GM19239 (cell line): ENCODE results near the gene ALDH1A3.

Source experiments
- DNase-seq: peaks from one replicate; pipeline ENCODE4 v3.0.0; 2011; ENCODE audit warnings: low spot score; ENCODE audit not compliant: insufficient read length
- FAIRE-seq: peaks from 2 replicates; lab custom pipeline; 2011; peaks lifted over from hg19 to GRCh38; lab: Jason Lieb, UNC

ALDH1A3 gene

DNA sequence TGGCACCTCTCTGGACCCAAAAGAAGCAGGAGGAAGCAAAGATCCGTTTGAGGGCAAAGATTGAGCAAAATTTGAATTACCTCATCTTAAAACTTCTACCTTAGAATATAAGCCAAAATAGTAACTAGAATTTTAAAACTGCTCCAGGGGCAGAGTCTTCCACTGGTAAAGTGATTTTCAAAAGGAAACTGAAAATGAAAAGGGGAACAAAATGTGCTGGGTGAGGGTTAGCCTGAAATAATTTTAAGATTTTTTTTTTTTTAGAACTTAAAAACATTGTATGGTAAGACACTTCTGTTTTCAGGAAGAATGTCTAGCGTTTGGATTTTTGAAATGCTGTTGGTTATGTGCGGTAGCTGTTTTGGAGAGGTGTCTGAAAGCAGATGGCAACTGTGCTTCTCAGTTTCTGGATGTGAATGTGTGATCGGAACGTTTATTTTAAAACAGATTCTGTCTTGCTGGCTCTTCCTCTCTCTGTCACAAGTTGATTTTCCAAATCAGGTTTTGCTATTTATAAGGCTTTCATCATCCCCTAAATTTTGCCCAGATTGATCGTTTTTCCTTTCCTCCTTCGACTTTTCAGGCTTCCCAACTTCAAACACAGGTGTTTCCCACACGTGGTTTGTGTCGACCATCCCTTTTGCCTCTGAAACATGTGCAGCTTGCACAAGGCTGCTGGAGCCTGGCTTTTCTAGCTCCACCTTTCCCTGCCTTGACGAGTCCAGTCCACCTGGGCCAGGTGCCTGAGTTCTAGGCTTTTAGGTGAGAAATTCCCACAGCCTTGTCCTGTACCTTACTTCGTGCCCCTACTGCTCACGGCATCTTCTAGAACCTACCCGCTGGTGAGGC lies 42.8 kb downstream of the ALDH1A3 start:
- DNase-seq (no peak), FAIRE-seq (peak; percentile 47)

DNA sequence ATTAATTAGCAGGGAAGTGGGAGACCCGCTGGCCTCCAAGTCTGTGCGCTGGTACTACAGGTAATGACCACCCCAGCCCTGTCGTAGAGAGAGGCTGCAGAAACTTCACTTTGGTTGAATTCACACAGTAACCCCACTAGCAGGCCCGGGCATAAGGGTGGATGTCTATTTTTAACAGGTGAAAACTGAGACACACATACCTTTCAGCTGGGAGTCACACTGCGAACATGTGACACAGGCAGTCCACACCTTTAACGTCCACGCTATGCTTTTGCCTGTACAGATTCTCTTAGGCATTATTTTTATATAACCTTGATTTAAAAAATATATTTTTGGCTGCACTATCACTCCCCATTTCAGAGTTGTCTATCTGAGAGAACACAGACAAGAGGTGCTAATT lies 43.4 kb downstream of the ALDH1A3 start:
- peak; percentile 51 for FAIRE-seq
- no peak for DNase-seq

- no peak for FAIRE-seq
- no peak for DNase-seq
These were observed 44.3 kb downstream of the ALDH1A3 start for GRCh38 chr15:100923902-100924301.

- DNase-seq: no peak
- FAIRE-seq: no peak
These were observed 44.8 kb downstream of the ALDH1A3 start for GRCh38 chr15:100924436-100924835.

- no peak for DNase-seq
- no peak for FAIRE-seq
These were observed 45.8 kb downstream of the ALDH1A3 start for GRCh38 chr15:100925480-100925879.

DNA sequence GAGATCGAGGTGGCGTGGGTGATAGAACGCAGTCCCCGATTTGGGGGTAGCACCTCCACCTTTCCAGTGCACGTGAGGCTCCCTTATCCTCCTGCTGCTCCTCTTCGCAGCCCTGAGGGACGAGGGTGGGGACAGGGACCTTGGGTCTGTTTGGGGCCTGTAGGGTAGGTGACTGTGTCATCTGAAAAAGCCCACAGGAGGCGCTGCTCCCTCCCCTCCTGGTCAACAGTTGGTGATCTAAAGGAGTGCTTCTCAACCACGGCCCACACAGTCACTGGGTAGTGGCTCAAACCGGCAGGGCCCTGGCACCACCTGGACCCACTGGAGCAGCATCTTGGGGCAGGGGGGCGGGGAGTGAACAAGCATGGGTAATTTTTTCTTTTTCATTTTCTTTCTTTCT lies 46.6 kb downstream of the ALDH1A3 start:
- FAIRE-seq (no peak), DNase-seq (no peak)

DNA sequence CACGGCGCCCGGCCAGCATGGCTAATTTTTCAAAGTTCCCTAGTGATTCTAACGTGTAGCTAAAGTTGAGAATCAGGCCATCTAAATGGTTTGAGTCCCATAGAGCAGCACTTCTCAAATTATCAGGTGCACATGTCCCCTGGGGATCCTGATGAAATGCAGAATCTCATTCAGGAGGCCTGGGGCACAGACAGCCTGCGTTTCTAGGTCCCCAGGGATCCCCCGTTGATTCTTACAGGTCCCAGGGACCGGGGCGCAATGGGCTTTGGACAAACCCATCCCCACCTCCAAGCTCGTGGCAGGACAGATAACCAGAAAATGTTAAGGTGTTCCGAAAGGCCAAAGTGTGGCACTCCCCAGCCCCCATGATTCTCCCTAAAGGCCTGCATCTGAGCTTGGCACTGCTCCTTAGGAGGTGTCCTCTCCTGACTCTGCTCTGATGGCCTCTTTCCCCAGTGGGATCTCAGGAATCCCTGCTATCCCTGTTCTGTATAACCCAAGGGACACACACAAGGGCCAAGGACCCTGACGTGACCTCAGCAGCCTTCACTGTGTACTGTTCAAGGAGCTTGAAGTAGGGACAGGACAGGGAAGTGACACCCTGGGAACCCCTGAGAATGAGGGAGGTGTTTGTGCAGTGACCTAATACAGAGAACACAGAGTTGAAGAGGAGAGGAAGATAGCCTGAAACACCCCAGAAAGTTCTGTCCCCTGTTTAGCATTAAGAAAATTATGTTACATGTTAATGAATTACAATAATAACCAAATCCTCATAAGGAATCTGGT lies 47.5 kb downstream of the ALDH1A3 start:
- DNase-seq: no peak
- peak; percentile 72 for FAIRE-seq

DNA sequence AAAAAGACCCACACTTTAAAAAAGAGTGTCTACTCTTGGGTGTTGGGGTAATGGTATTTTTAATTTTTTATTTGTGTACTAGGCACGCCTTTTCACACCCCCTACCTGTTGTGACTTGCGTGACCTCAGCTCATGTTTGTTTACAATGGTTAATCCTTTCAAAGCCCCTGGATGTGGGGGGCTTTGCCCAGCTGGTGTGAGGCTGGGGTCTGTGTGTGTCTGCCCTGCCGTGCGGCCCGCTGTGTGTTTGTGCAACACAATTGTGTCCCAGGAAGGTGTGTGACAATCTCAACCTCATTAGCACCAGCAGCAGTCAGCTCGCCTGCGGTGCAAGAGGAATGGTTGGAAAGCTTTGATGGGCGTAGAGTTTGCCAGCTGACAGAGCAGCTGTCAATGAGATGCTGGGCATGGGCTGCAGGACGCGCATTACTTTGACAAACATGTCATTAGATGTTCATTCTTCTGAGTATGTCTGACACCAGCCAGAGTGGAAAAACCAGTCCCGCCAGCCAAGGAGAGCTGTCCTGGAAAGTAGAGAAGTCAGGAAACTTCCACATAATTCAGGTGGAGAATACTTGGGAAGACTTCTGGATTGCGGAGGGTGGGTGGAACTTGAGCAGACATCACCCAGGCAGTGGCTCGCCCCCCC lies 49.1 kb downstream of the ALDH1A3 start:
- DNase-seq (no peak), FAIRE-seq (no peak)

- DNase-seq: no peak
- peak; percentile 78 for FAIRE-seq
These were observed 50.0 kb downstream of the ALDH1A3 start for GRCh38 chr15:100929641-100930042.

- FAIRE-seq: no peak
- DNase-seq: no peak
These were observed 50.7 kb downstream of the ALDH1A3 start for GRCh38 chr15:100930306-100930848.

DNA sequence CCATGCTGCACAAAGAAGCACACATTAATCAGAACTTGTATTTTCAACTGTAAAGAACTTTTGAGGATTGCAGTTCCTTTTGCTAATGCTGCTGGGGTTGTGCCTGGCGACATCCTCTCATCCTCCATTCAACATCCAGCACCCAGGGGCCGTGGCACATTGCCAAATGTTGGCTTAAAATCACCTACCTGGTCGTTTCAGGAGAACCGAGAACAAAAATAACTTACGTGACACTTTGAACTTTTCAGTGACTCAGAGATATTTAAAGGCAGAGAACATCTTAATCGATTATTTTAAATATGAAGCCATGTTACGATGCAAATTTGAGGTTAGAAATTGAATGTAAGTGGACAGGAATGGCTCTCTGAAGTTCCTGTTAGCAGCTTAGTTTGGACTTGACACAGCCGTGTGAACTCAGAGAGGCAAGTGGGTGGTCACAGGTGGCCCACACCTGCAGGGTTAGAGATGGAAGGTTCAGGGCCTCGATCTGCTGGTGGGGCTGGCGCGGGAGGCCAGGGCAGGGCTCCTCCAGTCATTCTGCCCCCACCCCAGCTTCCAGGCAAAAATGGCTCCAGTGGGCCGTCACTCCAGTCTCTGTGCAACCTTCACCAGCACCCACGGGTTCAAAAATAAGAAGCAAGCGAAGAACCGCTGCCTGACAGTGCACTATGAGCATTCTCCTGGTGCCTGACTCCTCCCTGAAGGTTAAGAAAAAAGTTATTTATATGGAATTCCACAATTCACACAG lies 51.7 kb downstream of the ALDH1A3 start:
- DNase-seq (no peak), FAIRE-seq (peak; percentile 87)

DNA sequence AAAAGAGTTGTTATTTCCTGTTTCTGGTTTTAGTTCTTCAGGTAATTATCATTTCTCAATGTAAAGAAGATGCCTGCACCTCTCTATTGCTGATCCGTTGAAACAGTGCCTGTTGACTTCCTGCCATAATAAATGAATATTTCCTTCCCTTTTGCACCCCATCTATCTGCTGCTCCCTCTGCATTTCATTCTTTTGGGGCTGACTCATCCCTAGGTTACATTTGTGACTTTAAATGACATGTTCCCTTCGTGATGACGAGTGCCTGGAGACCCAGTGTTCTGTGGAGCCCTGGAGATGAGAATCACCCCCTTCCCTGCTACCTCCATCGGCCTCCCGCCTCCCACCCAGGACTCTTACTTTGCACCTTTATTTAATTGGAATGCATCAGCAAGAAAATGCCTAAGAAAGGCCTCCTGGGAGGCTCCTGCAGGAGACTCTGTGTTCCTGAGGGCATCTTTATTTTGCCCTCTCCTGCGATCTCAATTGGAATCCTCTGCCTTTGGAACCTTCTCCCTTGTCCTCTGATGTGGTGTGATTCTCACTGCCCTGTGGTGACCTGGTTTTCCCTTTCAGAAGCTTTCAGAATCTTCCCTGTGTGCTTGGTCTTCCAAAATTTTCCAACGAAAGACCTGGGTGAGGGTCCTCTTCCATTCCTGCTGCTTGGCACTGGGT lies 53.2 kb downstream of the ALDH1A3 start:
- FAIRE-seq (peak; percentile 94), DNase-seq (no peak)

DNA sequence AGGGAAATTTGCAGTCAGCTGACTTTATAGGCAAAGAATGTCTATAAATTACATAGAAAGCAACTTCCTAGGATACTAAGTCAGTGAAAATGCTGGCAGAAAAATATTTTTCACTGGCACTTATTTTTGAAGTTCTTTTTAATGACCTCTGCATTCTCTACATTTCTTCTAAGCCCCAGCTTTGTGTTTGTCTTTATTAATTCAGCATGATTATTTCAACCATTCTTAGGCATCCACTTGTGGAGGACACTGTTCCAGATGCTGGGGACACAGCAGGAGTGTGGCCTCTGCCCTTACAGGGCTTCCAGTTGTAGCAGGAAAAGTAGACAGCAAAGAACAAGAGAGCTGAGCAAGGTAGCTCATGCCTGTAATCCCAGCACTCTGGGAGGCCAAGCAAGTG lies 54.5 kb downstream of the ALDH1A3 start:
- FAIRE-seq: no peak

DNA sequence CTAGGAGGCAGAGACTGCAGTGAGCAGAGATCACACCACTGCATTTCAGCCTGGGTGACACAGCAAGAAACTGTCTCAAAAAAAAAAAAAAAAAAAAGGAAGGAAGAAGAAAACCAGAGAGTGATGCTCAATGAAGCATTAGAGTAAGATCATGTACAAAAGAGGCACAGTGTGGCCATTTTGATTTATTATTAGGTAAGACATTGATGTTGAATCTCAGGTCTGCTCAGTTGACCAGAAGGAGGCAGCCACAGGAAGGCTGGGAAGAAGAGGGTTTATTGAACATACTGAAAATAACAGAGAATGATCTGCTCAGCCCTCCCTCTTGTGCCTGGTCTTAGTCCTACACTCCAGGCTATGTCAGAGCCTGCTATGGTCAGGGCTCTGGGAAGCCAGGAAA lies 55.1 kb downstream of the ALDH1A3 start:
- FAIRE-seq (peak; percentile 79), DNase-seq (no peak)

More for the DNA sequence above, 54.5 kb downstream of the ALDH1A3 start:
- no peak for DNase-seq

DNA sequence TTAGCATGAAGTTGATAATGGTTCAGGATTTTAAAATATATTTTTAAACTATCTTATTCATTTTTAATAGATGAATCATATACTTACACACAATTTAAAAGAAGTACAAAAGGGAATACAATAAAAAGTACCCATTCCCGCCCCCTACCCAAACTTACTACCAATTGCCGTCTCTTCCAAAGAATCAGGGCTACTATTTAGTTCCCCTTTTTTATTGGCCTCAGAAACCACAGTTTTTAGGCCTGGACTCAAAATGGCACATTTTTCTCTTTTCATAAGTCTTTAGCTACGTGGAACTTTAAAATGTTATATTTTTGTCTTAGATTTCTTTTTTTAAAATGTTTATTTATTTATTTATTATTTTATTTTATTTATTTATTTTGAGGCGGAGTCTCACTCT lies 57.5 kb downstream of the ALDH1A3 start:
- FAIRE-seq: no peak
- DNase-seq: no peak

GRCh38 chr15:100939791-100940190 lies 60.2 kb downstream of the ALDH1A3 start:
- FAIRE-seq: no peak
- DNase-seq: no peak

DNA sequence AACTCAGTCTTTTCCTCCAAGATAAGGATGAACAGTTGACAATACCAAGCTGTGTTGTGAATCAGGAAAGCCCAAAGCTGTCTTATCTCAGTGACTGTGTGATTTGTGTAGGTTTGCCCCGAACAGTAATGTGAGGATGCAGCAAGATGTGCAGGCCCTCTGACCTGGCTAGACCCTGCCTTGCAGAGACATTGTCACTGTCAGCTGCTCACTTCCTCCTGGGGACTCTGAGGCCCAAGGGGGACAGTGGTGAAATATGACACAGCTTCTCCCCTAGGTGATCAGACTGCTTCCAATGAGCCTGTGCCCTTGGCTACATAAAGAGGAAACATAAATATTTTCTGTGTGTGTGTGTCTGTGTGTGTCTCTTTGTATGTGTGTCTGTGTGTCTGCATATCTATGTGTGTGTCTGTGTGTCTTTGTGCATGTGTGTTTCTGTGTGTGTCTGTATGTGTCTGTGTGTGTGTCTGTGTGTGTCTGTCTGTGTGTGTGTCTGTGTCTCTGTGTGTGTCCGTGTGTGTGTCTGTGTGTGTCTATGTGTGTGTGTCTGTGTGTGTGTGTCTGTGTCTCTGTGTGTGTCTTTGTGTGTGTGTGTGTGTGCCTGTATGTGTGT lies 61.2 kb downstream of the ALDH1A3 start:
- FAIRE-seq: peak; percentile 94

GRCh38 chr15:100941536-100941935 lies 61.9 kb downstream of the ALDH1A3 start:
- peak; percentile 54 for FAIRE-seq
- DNase-seq: no peak

More for the DNA sequence above, 61.2 kb downstream of the ALDH1A3 start:
- DNase-seq: no peak
